Measurements from ENCODE around the gene CFI.
"Not testable (repeated sequence)": the region's sequence is repeated elsewhere in the genome, so short reads cannot be mapped to it uniquely, and the experiment has no call there.

Gene CFI

GRCh38 chr4:109787807-109788206, 14.0 kb downstream of the CFI start:
- no peak for DNase-seq

GRCh38 chr4:109786846-109787245, 15.0 kb downstream of the CFI start:
- no peak for DNase-seq

GRCh38 chr4:109782092-109782491, 19.7 kb downstream of the CFI start:
- DNase-seq: not testable (repeated sequence)

- no peak for DNase-seq
Measured at GRCh38 chr4:109764789-109765402, 36.9 kb downstream of the CFI start.

GRCh38 chr4:109764376-109764775, 37.4 kb downstream of the CFI start:
- no peak for DNase-seq

- DNase-seq: no peak
Measured at GRCh38 chr4:109760682-109761081, 41.1 kb downstream of the CFI start.

- no peak for DNase-seq
Measured at GRCh38 chr4:109755656-109756055, 46.1 kb downstream of the CFI start.

GRCh38 chr4:109754093-109754857, 47.5 kb downstream of the CFI start:
- no peak for DNase-seq

GRCh38 chr4:109752525-109752924, 49.3 kb downstream of the CFI start:
- no peak for DNase-seq

GRCh38 chr4:109751852-109752251, 49.9 kb downstream of the CFI start:
- no peak for DNase-seq

- no peak for DNase-seq
Measured at GRCh38 chr4:109750652-109751244, 51.1 kb downstream of the CFI start.

GRCh38 chr4:109749388-109750082, 52.3 kb downstream of the CFI start:
- no peak for DNase-seq

GRCh38 chr4:109748114-109748513, 53.7 kb downstream of the CFI start:
- DNase-seq: no peak

- no peak for DNase-seq
Measured at GRCh38 chr4:109746728-109747127, 55.1 kb downstream of the CFI start.

GRCh38 chr4:109745830-109746229, 56.0 kb downstream of the CFI start:
- DNase-seq: no peak

GRCh38 chr4:109739547-109739946, 62.3 kb downstream of the CFI start:
- DNase-seq: no peak

- no peak for DNase-seq
Measured at GRCh38 chr4:109738104-109738872, 63.5 kb downstream of the CFI start.

GRCh38 chr4:109735566-109736365, 66.0 kb downstream of the CFI start:
- DNase-seq: no peak

- no peak for DNase-seq
Measured at GRCh38 chr4:109733728-109734127, 68.1 kb downstream of the CFI start.

- DNase-seq: no peak
Measured at GRCh38 chr4:109730619-109731545, 70.9 kb downstream of the CFI start.
